Testis (tissue), 3 donors: ENCODE results near the gene PLXDC2. TPM values are rescaled to one million over a fixed set of nuclear protein-coding genes. Genes with fewer than 3 reads are reported as not detected.

ENCODE experiments used
- DNase-seq: peaks from one replicate; pipeline ENCODE4 v3.0.0-alpha.2; 2019
- H3K27ac ChIP-seq, 2 donors: fragments of 200-600 bp; sonication (generic); one replicate each; pipeline ENCODE4 v1.5.1; 2019
- H3K27me3 ChIP-seq: fragments of 200-600 bp; sonication (generic); one replicate; pipeline ENCODE4 v1.5.1; 2019
- H3K36me3 ChIP-seq: fragments of 200-600 bp; sonication (generic); one replicate; pipeline ENCODE4 v1.5.1; 2017; ENCODE audit warnings: low read depth; ENCODE audit errors: missing control alignments
- H3K4me1 ChIP-seq: fragments of 200-600 bp; sonication (generic); one replicate; pipeline ENCODE4 v1.5.1; 2019
- H3K4me3 ChIP-seq, 2 donors: fragments of 200-600 bp; sonication (generic); one replicate each; pipeline ENCODE4 v1.5.1; 2017 to 2019
- H3K9me3 ChIP-seq: fragments of 200-600 bp; sonication (generic); one replicate; pipeline ENCODE4 v1.5.1; 2017
- CTCF ChIP-seq, 3 experiments: fragments of 450-650 bp in 2 of 3; fragments of 200-600 bp in 1 of 3; sonication (generic) in 1 of 3; IDR thresholded peaks; one replicate each; pipeline ENCODE4 v1.5.1; 2016 to 2019; ENCODE audit warnings: antibody characterized with exemption in 3 of 3, mild to moderate bottlenecking in 2 of 3, moderate library complexity in 1 of 3
- POLR2A ChIP-seq: fragments of 450-650 bp; IDR thresholded peaks from one replicate; pipeline ENCODE4 v1.6.1; 2017; ENCODE audit warnings: antibody characterized with exemption, mild to moderate bottlenecking, moderate library complexity
- WGBS, 2 donors: methylation state at CpG; one replicate each; pipeline ENCODE4 v1.1.5; 2018; 5-methylcytosine and 5-hydroxymethylcytosine counted together
- intact Hi-C: fragments of 100-400 bp; cut with DNase I; formaldehyde crosslinking; loops from one replicate; pipeline ENCODE4 v1.15.1; 2023; ENCODE audit warnings: low total_unique reads
- polyA plus RNA-seq: library from polyadenylated mRNA; stranded (reverse); fragments of 350-450 nt; fragmentation: Illumina TruSeq; extraction: RNeasy Lipid Tissue Mini Kit (QIAGEN cat#74804); gene quantifications from one replicate; pipeline ENCODE4 v1.2.3, GENCODE V29; 2014; ENCODE audit warnings: low read depth, low replicate concordance; ENCODE audit not compliant: insufficient read depth
- total RNA-seq, 2 donors: library from RNA; depleted of rRNA; stranded (reverse); fragments of >200 nt; gene quantifications; one replicate each; pipeline ENCODE4 v1.2.3, GENCODE V29; 2016

PLXDC2 gene
- total and polyA plus RNA-seq, 3 donors from 2014 or later: 27.5 to 81.7 (median 53.6) TPM

- Histone ChIP-seq H3K9me3 (no peaks in the 10 kb centered on the region), H3K4me1 (no peaks in the 10 kb centered on the region), H3K27me3 (no peaks in the 10 kb centered on the region), H3K27ac (no peak overlapping the region), H3K4me3 (no peak overlapping the region), H3K36me3 (no peaks in the 10 kb centered on the region)
- TF ChIP-seq CTCF (IDR thresholded peaks at IDR 0.05): no peak
- TF ChIP-seq POLR2A: no peak
- DNase-seq: no peak
- WGBS, 2 donors: 96 to 98% methylated on average over 2 of the region's 2 CpGs
- intact Hi-C loops: no loop called here
These were observed 354.4 kb downstream of the PLXDC2 start for GRCh38 chr10:20170661-20171060.

GRCh38 chr10:20173046-20173445 is 356.8 kb downstream of the PLXDC2 start:
- DNase-seq: no peak
- intact Hi-C loops: no loop called here
- H3K4me3 ChIP-seq: no peak overlapping the region
- WGBS, 2 donors: 93% methylated on average over 3 of the region's 3 CpGs
- no peaks in the 10 kb centered on the region for H3K4me1 ChIP-seq
- H3K36me3 ChIP-seq: no peaks in the 10 kb centered on the region
- no peaks in the 10 kb centered on the region for H3K27me3 ChIP-seq
- no peaks in the 10 kb centered on the region for H3K9me3 ChIP-seq
- TF ChIP-seq POLR2A: no peak
- no peak for TF ChIP-seq CTCF (IDR thresholded peaks at IDR 0.05)
- no peak overlapping the region for H3K27ac ChIP-seq

- H3K9me3 ChIP-seq: no peaks in the 10 kb centered on the region
- 66 to 86% methylated on average over 3 of the region's 3 CpGs for WGBS, 2 donors
- no peak overlapping the region for H3K4me3 ChIP-seq
- intact Hi-C loops: no loop called here
- no peaks in the 10 kb centered on the region for H3K4me1 ChIP-seq
- no peak overlapping the region for H3K27ac ChIP-seq
- no peak for DNase-seq
- H3K27me3 ChIP-seq: no peaks in the 10 kb centered on the region
- TF ChIP-seq POLR2A: no peak
- TF ChIP-seq CTCF (IDR thresholded peaks at IDR 0.05): no peak
- H3K36me3 ChIP-seq: no peaks in the 10 kb centered on the region
These were observed 359.5 kb downstream of the PLXDC2 start for GRCh38 chr10:20175719-20176118.

GRCh38 chr10:20180766-20181165 is 364.5 kb downstream of the PLXDC2 start:
- WGBS, 2 donors: 96 to 97% methylated on average over 1 of the region's 1 CpG
- no peaks in the 10 kb centered on the region for H3K27me3 ChIP-seq
- no peak overlapping the region for H3K27ac ChIP-seq
- TF ChIP-seq CTCF (IDR thresholded peaks at IDR 0.05) (no peak), POLR2A (no peak)
- no peak for DNase-seq
- no peaks in the 10 kb centered on the region for H3K9me3 ChIP-seq
- no peak overlapping the region for H3K4me3 ChIP-seq
- H3K36me3 ChIP-seq: no peaks in the 10 kb centered on the region
- intact Hi-C loops: no loop called here
- no peaks in the 10 kb centered on the region for H3K4me1 ChIP-seq

GRCh38 chr10:20181434-20181833 is 365.2 kb downstream of the PLXDC2 start:
- WGBS, 2 donors: 88 to 94% methylated on average over 5 of the region's 5 CpGs
- no peak for TF ChIP-seq POLR2A
- TF ChIP-seq CTCF (IDR thresholded peaks at IDR 0.05): no peak
- intact Hi-C loops: no loop called here

More at GRCh38 chr10:20181434-20181833, 365.2 kb downstream of the PLXDC2 start:
- H3K4me1 ChIP-seq: no peaks in the 10 kb centered on the region
- DNase-seq: no peak
- H3K9me3 ChIP-seq: no peaks in the 10 kb centered on the region
- H3K36me3 ChIP-seq: no peaks in the 10 kb centered on the region
- no peak overlapping the region for H3K4me3 ChIP-seq
- H3K27me3 ChIP-seq: no peaks in the 10 kb centered on the region
- H3K27ac ChIP-seq: no peak overlapping the region
